GM23338 (cell line): ENCODE measurements around the gene CCDC106. TPM values are rescaled to one million over a fixed set of nuclear protein-coding genes. Genes with fewer than 3 reads are reported as not detected.

Source experiments
- ATAC-seq: fragments of 200-7000 bp; cut with Tn5 transposase; 3 replicates; pipeline ENCODE4 v1.9.1; 2020
- DNase-seq: peaks from one replicate; pipeline ENCODE4 v3.0.0-alpha.2; 2015; ENCODE audit warnings: low spot score
- H2AFZ ChIP-seq: fragments of 200-600 bp; sonication (generic); 2 replicates; pipeline ENCODE4 v1.8.0; 2016; ENCODE audit warnings: antibody characterized with exemption, mild to moderate bottlenecking, moderate library complexity
- H3F3A ChIP-seq: fragments of 200-600 bp; sonication (generic); replicated peaks from 2 replicates; pipeline ENCODE4 v1.8.0; 2017; ENCODE audit warnings: antibody characterized with exemption, mixed run types, low read depth
- H3K27ac ChIP-seq: fragments of 200-600 bp; sonication (generic); 2 replicates; pipeline ENCODE4 v1.6.1; 2016; ENCODE audit warnings: low read depth
- H3K27me3 ChIP-seq: fragments of 200-600 bp; sonication (generic); 2 replicates; pipeline ENCODE4 v1.8.0; 2016; ENCODE audit warnings: mild to moderate bottlenecking, mixed run types, moderate library complexity; ENCODE audit not compliant: insufficient read depth
- H3K36me3 ChIP-seq: fragments of 200-600 bp; sonication (generic); 2 replicates; pipeline ENCODE4 v1.8.0; 2016; ENCODE audit warnings: mild to moderate bottlenecking; ENCODE audit not compliant: insufficient read depth
- H3K4me1 ChIP-seq: fragments of 200-600 bp; sonication (generic); 2 replicates; pipeline ENCODE4 v1.8.0; 2016; ENCODE audit warnings: mild to moderate bottlenecking, moderate library complexity; ENCODE audit not compliant: insufficient read depth
- H3K4me2 ChIP-seq: fragments of 200-600 bp; sonication (generic); 2 replicates; pipeline ENCODE4 v1.7.1; 2017; ENCODE audit warnings: mixed run types
- H3K4me3 ChIP-seq: fragments of 200-600 bp; sonication (generic); 2 replicates; pipeline ENCODE4 v1.6.1; 2016; ENCODE audit warnings: mixed run types
- H3K79me2 ChIP-seq: fragments of 200-600 bp; sonication (generic); replicated peaks from 2 replicates; pipeline ENCODE4 v1.8.0; 2017; ENCODE audit warnings: mild to moderate bottlenecking; ENCODE audit not compliant: insufficient read depth
- H3K9me2 ChIP-seq: fragments of 200-600 bp; sonication (generic); 2 replicates; pipeline ENCODE4 v1.8.0; 2017; ENCODE audit not compliant: insufficient read depth
- H4K20me1 ChIP-seq: fragments of 200-600 bp; sonication (generic); replicated peaks from 2 replicates; pipeline ENCODE4 v1.8.0; 2017; ENCODE audit warnings: mild to moderate bottlenecking; ENCODE audit not compliant: insufficient read depth
- H3K27ac Mint-ChIP-seq: 2 replicates; pipeline ENCODE4 v1.8.0; 2020; ENCODE audit warnings: inconsistent platforms, mild to moderate bottlenecking, moderate library complexity, mixed read lengths
- H3K27me3 Mint-ChIP-seq: 3 replicates; pipeline ENCODE4 v1.8.0; 2022; ENCODE audit warnings: low read depth, mild to moderate bottlenecking, moderate library complexity, mixed read lengths, inconsistent platforms; ENCODE audit not compliant: insufficient read depth, poor library complexity
- H3K36me3 Mint-ChIP-seq: 3 replicates; pipeline ENCODE4 v1.8.0; 2021; ENCODE audit warnings: low read depth, mild to moderate bottlenecking, inconsistent platforms, moderate library complexity, mixed read lengths
- H3K4me1 Mint-ChIP-seq: 3 replicates; pipeline ENCODE4 v1.8.0; 2020; ENCODE audit warnings: mild to moderate bottlenecking, inconsistent platforms, mixed read lengths
- H3K4me3 Mint-ChIP-seq: 3 replicates; pipeline ENCODE4 v1.8.0; 2021; ENCODE audit warnings: moderate library complexity, mild to moderate bottlenecking, inconsistent platforms, mixed read lengths
- H3K9me3 Mint-ChIP-seq: 3 replicates; pipeline ENCODE4 v1.8.0; 2020; ENCODE audit warnings: moderate library complexity, mild to moderate bottlenecking, inconsistent platforms, mixed read lengths
- CREB1 ChIP-seq: fragments of 250-450 bp; sonication (Bioruptor Pico); IDR thresholded peaks from 2 replicates; pipeline ENCODE4 v1.5.0; 2020; ENCODE audit warnings: low read depth, mild to moderate bottlenecking, moderate library complexity
- EZH2 ChIP-seq: fragments of 200-600 bp; sonication (generic); IDR thresholded peaks from one replicate; pipeline ENCODE4 v1.8.0; 2017; ENCODE audit warnings: antibody characterized with exemption, mild to moderate bottlenecking, low read depth; ENCODE audit not compliant: unreplicated experiment
- EZH2phosphoT487 ChIP-seq: fragments of 200-600 bp; sonication (generic); IDR thresholded peaks from one replicate; pipeline ENCODE4 v1.8.1; 2018; ENCODE audit warnings: antibody characterized with exemption; ENCODE audit not compliant: unreplicated experiment
- JUNB ChIP-seq: IDR thresholded peaks from one replicate; pipeline ENCODE4 v1.6.1; 2016; ENCODE audit warnings: antibody characterized with exemption; ENCODE audit not compliant: unreplicated experiment
- NANOG ChIP-seq: IDR thresholded peaks from 2 replicates; pipeline ENCODE4 v1.6.1; 2016; ENCODE audit warnings: antibody characterized with exemption, borderline replicate concordance
- POLR2AphosphoS5 ChIP-seq: IDR thresholded peaks from 2 replicates; pipeline ENCODE4 v1.6.1; 2016; ENCODE audit warnings: antibody characterized with exemption, low read depth
- REST ChIP-seq: IDR thresholded peaks from one replicate; pipeline ENCODE4 v1.6.1; 2018; ENCODE audit warnings: antibody characterized with exemption; ENCODE audit not compliant: unreplicated experiment
- STAT1 ChIP-seq: IDR thresholded peaks from one replicate; pipeline ENCODE4 v1.6.1; 2016; ENCODE audit warnings: antibody characterized with exemption; ENCODE audit not compliant: unreplicated experiment
- ZNF114 ChIP-seq: fragments of 250-450 bp; sonication (Bioruptor Pico); IDR thresholded peaks from 2 replicates; pipeline ENCODE4 v1.5.0; 2020; ENCODE audit warnings: mild to moderate bottlenecking, moderate library complexity
- ZNF331 ChIP-seq: fragments of 250-450 bp; sonication (Bioruptor Pico); IDR thresholded peaks from 2 replicates; pipeline ENCODE4 v1.5.0; 2020; ENCODE audit warnings: low read depth, mild to moderate bottlenecking, moderate library complexity
- polyA plus RNA-seq: library from polyadenylated mRNA; unstranded; fragments of >200 nt; fragmentation: Nextera tagmentation; extraction: Ambion mirVana; gene quantifications from 2 replicates; pipeline ENCODE4 v1.2.1, GENCODE V29; 2016
- total RNA-seq: library from RNA; depleted of rRNA; stranded (reverse); fragments of >200 nt; shearing (Covaris generic); gene quantifications from 2 replicates; pipeline ENCODE4 v1.2.3, GENCODE V29; 2014
- TF ChIP-seq, protein P1 (sequence below), 2 experiments: fragments of 200-600 bp in 1 of 2; sonication (generic) in 1 of 2; conservative IDR thresholded peaks; 2 replicates each; pipeline versions ENCODE4 v1.5.1 to v1.6.1; 2016 to 2017; ENCODE audit warnings: antibody characterized with exemption in 2 of 2, low read depth in 2 of 2, mild to moderate bottlenecking in 2 of 2, moderate library complexity in 1 of 2
- TF ChIP-seq, protein P2 (sequence below): fragments of 250-450 bp; sonication (Bioruptor Pico); IDR thresholded peaks from 2 replicates; pipeline ENCODE4 v1.5.0; 2020; ENCODE audit warnings: mild to moderate bottlenecking, moderate library complexity
- TF ChIP-seq, protein P3 (sequence below): IDR thresholded peaks from 2 replicates; pipeline ENCODE4 v1.6.1; 2016; ENCODE audit warnings: antibody characterized with exemption

CCDC106 gene
- total and polyA plus RNA-seq, 2 experiments from 2014 or later: 12.0 to 17.6 TPM

DNA sequence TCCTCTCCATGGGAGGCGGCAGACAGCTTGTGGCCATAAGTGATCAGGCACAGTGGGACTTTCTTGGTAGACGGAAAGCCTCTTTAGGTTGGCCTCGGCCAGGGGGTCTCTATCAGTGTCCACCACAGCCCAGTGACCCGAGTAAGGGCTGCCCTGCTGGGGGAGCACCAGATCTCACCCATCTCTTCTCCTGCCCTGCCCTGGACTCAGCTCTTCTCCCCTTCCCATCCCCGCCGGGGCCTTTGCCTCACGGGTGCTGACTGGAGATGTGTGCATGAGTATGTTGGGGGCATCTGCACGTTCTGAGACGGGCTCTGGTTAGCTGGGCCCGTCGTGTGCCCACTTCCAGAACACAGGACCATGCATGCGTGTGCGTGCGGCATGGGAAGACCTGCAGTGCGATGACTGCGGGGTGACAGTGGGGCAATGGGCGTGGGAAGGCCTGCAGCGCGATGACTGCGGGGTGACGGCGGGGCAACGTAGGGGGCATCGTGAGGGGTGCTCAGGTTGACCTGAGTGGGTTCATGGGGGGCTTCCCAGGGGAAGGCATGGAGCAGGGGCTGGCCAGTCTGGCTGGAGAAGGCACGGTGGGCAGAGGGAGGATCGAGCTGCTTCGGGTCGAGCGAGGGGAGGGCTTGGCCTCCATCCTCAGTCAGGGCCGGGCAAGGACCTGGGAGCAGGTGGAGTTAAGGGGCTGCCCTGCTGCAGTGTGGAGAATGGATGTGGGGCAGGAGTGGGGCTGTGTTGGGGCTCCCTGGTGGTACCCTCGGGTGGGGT lies 42.9 kb downstream of the CCDC106 start:
- no peak overlapping the region for H2AFZ ChIP-seq
- ATAC-seq (no peak), DNase-seq (no peak)
- no peak overlapping the region for H3K27ac Mint-ChIP-seq
- no peaks in the 10 kb centered on the region; the same call in 1 of the 2 replicates for H4K20me1 ChIP-seq
- H3K4me3 Mint-ChIP-seq: no peak overlapping the region
- no peaks in the 10 kb centered on the region for H3K4me1 Mint-ChIP-seq
- no peak overlapping the region for H3K4me3 ChIP-seq
- H3K9me3 Mint-ChIP-seq: no peaks in the 10 kb centered on the region
- no peaks in the 10 kb centered on the region for H3K4me1 ChIP-seq
- H3K36me3 ChIP-seq: no peaks in the 10 kb centered on the region
- TF ChIP-seq, protein P1, sequence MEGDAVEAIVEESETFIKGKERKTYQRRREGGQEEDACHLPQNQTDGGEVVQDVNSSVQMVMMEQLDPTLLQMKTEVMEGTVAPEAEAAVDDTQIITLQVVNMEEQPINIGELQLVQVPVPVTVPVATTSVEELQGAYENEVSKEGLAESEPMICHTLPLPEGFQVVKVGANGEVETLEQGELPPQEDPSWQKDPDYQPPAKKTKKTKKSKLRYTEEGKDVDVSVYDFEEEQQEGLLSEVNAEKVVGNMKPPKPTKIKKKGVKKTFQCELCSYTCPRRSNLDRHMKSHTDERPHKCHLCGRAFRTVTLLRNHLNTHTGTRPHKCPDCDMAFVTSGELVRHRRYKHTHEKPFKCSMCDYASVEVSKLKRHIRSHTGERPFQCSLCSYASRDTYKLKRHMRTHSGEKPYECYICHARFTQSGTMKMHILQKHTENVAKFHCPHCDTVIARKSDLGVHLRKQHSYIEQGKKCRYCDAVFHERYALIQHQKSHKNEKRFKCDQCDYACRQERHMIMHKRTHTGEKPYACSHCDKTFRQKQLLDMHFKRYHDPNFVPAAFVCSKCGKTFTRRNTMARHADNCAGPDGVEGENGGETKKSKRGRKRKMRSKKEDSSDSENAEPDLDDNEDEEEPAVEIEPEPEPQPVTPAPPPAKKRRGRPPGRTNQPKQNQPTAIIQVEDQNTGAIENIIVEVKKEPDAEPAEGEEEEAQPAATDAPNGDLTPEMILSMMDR (conservative IDR thresholded peaks at IDR 0.05; ENCODE audit: low read depth in 2 of 2): no peak
- TF ChIP-seq NANOG (no peak), CREB1 (CRISPR knock-in tag) (no peak), ZNF114 (no peak), REST (no peak), EZH2phosphoT487 (no peak), ZNF331 (CRISPR knock-in tag) (no peak), POLR2AphosphoS5 (no peak), STAT1 (no peak), EZH2 (no peak), JUNB (no peak)
- TF ChIP-seq, protein P2, sequence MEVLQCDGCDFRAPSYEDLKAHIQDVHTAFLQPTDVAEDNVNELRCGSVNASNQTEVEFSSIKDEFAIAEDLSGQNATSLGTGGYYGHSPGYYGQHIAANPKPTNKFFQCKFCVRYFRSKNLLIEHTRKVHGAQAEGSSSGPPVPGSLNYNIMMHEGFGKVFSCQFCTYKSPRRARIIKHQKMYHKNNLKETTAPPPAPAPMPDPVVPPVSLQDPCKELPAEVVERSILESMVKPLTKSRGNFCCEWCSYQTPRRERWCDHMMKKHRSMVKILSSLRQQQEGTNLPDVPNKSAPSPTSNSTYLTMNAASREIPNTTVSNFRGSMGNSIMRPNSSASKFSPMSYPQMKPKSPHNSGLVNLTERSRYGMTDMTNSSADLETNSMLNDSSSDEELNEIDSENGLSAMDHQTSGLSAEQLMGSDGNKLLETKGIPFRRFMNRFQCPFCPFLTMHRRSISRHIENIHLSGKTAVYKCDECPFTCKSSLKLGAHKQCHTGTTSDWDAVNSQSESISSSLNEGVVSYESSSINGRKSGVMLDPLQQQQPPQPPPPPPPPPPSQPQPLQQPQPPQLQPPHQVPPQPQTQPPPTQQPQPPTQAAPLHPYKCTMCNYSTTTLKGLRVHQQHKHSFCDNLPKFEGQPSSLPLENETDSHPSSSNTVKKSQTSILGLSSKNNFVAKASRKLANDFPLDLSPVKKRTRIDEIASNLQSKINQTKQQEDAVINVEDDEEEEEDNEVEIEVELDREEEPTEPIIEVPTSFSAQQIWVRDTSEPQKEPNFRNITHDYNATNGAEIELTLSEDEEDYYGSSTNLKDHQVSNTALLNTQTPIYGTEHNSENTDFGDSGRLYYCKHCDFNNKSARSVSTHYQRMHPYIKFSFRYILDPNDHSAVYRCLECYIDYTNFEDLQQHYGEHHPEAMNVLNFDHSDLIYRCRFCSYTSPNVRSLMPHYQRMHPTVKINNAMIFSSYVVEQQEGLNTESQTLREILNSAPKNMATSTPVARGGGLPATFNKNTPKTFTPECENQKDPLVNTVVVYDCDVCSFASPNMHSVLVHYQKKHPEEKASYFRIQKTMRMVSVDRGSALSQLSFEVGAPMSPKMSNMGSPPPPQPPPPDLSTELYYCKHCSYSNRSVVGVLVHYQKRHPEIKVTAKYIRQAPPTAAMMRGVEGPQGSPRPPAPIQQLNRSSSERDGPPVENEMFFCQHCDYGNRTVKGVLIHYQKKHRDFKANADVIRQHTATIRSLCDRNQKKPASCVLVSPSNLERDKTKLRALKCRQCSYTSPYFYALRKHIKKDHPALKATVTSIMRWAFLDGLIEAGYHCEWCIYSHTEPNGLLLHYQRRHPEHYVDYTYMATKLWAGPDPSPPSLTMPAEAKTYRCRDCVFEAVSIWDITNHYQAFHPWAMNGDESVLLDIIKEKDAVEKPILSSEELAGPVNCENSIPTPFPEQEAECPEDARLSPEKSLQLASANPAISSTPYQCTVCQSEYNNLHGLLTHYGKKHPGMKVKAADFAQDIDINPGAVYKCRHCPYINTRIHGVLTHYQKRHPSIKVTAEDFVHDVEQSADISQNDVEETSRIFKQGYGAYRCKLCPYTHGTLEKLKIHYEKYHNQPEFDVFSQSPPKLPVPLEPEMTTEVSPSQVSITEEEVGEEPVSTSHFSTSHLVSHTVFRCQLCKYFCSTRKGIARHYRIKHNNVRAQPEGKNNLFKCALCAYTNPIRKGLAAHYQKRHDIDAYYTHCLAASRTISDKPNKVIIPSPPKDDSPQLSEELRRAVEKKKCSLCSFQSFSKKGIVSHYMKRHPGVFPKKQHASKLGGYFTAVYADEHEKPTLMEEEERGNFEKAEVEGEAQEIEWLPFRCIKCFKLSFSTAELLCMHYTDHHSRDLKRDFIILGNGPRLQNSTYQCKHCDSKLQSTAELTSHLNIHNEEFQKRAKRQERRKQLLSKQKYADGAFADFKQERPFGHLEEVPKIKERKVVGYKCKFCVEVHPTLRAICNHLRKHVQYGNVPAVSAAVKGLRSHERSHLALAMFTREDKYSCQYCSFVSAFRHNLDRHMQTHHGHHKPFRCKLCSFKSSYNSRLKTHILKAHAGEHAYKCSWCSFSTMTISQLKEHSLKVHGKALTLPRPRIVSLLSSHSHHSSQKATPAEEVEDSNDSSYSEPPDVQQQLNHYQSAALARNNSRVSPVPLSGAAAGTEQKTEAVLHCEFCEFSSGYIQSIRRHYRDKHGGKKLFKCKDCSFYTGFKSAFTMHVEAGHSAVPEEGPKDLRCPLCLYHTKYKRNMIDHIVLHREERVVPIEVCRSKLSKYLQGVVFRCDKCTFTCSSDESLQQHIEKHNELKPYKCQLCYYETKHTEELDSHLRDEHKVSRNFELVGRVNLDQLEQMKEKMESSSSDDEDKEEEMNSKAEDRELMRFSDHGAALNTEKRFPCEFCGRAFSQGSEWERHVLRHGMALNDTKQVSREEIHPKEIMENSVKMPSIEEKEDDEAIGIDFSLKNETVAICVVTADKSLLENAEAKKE (CRISPR knock-in tag): no peak
- TF ChIP-seq, protein P3, sequence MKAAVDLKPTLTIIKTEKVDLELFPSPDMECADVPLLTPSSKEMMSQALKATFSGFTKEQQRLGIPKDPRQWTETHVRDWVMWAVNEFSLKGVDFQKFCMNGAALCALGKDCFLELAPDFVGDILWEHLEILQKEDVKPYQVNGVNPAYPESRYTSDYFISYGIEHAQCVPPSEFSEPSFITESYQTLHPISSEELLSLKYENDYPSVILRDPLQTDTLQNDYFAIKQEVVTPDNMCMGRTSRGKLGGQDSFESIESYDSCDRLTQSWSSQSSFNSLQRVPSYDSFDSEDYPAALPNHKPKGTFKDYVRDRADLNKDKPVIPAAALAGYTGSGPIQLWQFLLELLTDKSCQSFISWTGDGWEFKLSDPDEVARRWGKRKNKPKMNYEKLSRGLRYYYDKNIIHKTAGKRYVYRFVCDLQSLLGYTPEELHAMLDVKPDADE: no peak
- H3K27me3 Mint-ChIP-seq: peaks cover 6% of the 10 kb centered on the region
- no peak overlapping the region for H3K4me2 ChIP-seq
- no peak overlapping the region for H3K27ac ChIP-seq
- H3K36me3 Mint-ChIP-seq: peaks cover 27% of the 10 kb centered on the region
- no peaks in the 10 kb centered on the region for H3F3A ChIP-seq
- 0 out of 2 replicates have a peak, but pooled peaks cover 3% of the 10 kb centered on the region for H3K79me2 ChIP-seq
- no peaks in the 10 kb centered on the region for H3K9me2 ChIP-seq
- H3K27me3 ChIP-seq: no peaks in the 10 kb centered on the region
